ENCODE results near the gene SLC2A13. TPM values are rescaled to one million over a fixed set of nuclear protein-coding genes. Genes with fewer than 3 reads are reported as not detected.

The SLC2A13 gene
- total and polyA plus RNA-seq, 10 of the 15 experiments (the other 5 are each of a cell fraction or from before 2014, with no cell fraction given) = 0.05 to 3.7 (median 0.25) TPM

DNA sequence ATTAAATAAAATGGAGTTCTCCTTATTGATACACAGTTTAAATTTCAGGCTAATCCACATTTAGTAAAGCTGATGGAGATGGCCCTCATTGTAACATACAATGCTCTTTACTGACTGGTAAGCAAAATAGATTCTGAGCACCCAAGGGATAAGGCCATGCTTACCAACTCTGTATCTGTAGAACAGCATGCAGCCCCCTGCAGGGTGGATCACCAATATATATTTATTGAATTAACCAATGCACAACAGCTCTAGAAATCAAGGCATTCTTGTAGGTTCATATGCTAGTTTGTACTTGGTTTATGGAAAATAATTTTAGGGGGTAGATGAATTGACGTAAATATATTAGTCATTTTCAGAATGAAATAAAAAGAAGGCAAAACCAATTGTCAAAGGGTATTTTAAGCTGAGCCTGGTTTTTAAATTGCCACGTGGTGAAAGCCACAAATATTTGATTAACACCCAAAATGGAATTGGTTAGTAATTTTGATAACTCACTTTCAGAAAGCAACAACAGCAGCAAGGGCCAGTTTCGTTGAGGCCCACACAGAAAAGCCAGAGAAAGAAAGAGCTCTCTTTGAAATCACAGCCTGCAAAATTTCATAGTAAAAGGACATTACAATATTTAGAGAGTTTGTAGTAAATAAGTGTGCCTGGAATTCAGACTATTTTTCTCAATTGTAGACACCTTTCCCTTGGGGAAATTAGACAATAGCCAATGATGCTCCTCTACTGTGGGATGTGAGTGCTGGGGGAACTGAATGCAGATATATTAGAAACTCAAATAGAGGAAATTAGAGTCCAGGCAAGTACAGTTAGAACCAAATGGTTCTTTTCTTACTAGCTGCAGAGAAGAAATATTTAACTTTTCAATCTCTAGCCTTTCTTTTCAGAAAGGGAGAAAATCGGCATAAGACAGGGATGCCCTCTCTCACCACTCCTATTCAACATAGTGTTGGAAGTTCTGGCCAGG, 270.1 kb downstream of the SLC2A13 start (continued):
- TF ChIP-seq, protein P1, sequence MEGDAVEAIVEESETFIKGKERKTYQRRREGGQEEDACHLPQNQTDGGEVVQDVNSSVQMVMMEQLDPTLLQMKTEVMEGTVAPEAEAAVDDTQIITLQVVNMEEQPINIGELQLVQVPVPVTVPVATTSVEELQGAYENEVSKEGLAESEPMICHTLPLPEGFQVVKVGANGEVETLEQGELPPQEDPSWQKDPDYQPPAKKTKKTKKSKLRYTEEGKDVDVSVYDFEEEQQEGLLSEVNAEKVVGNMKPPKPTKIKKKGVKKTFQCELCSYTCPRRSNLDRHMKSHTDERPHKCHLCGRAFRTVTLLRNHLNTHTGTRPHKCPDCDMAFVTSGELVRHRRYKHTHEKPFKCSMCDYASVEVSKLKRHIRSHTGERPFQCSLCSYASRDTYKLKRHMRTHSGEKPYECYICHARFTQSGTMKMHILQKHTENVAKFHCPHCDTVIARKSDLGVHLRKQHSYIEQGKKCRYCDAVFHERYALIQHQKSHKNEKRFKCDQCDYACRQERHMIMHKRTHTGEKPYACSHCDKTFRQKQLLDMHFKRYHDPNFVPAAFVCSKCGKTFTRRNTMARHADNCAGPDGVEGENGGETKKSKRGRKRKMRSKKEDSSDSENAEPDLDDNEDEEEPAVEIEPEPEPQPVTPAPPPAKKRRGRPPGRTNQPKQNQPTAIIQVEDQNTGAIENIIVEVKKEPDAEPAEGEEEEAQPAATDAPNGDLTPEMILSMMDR (IDR thresholded peaks at IDR 0.05 in 2 of 3, conservative IDR thresholded peaks at IDR 0.05 in 1 of 3; ENCODE audit: control insufficient read depth in 2 of 3, extremely low read depth in 1 of 3, insufficient read depth in 1 of 3, low read depth in 3 of 3, low read length in 3 of 3) = no peak
- TF ChIP-seq, protein P2, sequence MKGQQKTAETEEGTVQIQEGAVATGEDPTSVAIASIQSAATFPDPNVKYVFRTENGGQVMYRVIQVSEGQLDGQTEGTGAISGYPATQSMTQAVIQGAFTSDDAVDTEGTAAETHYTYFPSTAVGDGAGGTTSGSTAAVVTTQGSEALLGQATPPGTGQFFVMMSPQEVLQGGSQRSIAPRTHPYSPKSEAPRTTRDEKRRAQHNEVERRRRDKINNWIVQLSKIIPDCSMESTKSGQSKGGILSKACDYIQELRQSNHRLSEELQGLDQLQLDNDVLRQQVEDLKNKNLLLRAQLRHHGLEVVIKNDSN (IDR thresholded peaks at IDR 0.05; ENCODE audit: borderline replicate concordance, extremely low read length, insufficient read depth, low read depth, low read length) = no peak
- TF ChIP-seq MYC (IDR thresholded peaks at IDR 0.05; ENCODE audit: insufficient read depth, insufficient read length, insufficient replicate concordance, low read length, severe bottlenecking) (no peak), NFIC (IDR thresholded peaks at IDR 0.05; ENCODE audit: low read depth, low read length) (no peak), ESRRA (IDR thresholded peaks at IDR 0.05; ENCODE audit: low read length) (no peak), SUPT20H (IDR thresholded peaks at IDR 0.05; ENCODE audit: borderline replicate concordance, control insufficient read depth, low read depth, low read length) (no peak), SMAD5 (IDR thresholded peaks at IDR 0.05; ENCODE audit: low read depth) (no peak), TARDBP (IDR thresholded peaks at IDR 0.05; ENCODE audit: borderline replicate concordance) (no peak), EED (IDR thresholded peaks at IDR 0.05; ENCODE audit: low read depth) (no peak), FOS (IDR thresholded peaks at IDR 0.05; ENCODE audit: borderline replicate concordance, extremely low read depth, insufficient read length) (no peak), POU2F2 (IDR thresholded peaks at IDR 0.05; ENCODE audit: borderline replicate concordance, low read depth, low read length) (no peak), POLR2A (IDR thresholded peaks at IDR 0.05; ENCODE audit: low read depth, low read length) (no peak), CEBPB (IDR thresholded peaks at IDR 0.05; ENCODE audit: borderline replicate concordance in 1 of 2, low read depth in 2 of 2, low read length in 2 of 2) (no peak), HDAC6 (IDR thresholded peaks at IDR 0.05; ENCODE audit: unreplicated experiment) (no peak), JUNB (IDR thresholded peaks at IDR 0.05) (no peak), IRF4 (IDR thresholded peaks at IDR 0.05; ENCODE audit: low read depth, low read length) (0 out of 2 replicates have a peak, but pooled peaks have one; percentile 13), SREBF2 (IDR thresholded peaks at IDR 0.05; ENCODE audit: low read length) (no peak), ETV6 (conservative IDR thresholded peaks at IDR 0.05 in 1 of 2, IDR thresholded peaks at IDR 0.05 in 1 of 2; ENCODE audit: borderline replicate concordance in 1 of 2, low read depth in 1 of 2) (no peak), ZBED1 (IDR thresholded peaks at IDR 0.05; ENCODE audit: borderline replicate concordance) (no peak), HCFC1 (IDR thresholded peaks at IDR 0.05; ENCODE audit: low read length) (no peak)
- TF ChIP-seq, protein P3, sequence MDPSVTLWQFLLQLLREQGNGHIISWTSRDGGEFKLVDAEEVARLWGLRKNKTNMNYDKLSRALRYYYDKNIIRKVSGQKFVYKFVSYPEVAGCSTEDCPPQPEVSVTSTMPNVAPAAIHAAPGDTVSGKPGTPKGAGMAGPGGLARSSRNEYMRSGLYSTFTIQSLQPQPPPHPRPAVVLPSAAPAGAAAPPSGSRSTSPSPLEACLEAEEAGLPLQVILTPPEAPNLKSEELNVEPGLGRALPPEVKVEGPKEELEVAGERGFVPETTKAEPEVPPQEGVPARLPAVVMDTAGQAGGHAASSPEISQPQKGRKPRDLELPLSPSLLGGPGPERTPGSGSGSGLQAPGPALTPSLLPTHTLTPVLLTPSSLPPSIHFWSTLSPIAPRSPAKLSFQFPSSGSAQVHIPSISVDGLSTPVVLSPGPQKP (IDR thresholded peaks at IDR 0.05; ENCODE audit: low read depth, low read length) = no peak
- TF ChIP-seq, protein P4, sequence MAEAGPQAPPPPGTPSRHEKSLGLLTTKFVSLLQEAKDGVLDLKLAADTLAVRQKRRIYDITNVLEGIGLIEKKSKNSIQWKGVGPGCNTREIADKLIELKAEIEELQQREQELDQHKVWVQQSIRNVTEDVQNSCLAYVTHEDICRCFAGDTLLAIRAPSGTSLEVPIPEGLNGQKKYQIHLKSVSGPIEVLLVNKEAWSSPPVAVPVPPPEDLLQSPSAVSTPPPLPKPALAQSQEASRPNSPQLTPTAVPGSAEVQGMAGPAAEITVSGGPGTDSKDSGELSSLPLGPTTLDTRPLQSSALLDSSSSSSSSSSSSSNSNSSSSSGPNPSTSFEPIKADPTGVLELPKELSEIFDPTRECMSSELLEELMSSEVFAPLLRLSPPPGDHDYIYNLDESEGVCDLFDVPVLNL (IDR thresholded peaks at IDR 0.05; ENCODE audit: low read depth, low read length) = no peak
- TF ChIP-seq, protein P5, sequence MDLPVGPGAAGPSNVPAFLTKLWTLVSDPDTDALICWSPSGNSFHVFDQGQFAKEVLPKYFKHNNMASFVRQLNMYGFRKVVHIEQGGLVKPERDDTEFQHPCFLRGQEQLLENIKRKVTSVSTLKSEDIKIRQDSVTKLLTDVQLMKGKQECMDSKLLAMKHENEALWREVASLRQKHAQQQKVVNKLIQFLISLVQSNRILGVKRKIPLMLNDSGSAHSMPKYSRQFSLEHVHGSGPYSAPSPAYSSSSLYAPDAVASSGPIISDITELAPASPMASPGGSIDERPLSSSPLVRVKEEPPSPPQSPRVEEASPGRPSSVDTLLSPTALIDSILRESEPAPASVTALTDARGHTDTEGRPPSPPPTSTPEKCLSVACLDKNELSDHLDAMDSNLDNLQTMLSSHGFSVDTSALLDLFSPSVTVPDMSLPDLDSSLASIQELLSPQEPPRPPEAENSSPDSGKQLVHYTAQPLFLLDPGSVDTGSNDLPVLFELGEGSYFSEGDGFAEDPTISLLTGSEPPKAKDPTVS (IDR thresholded peaks at IDR 0.05; ENCODE audit: low read depth, low read length) = no peak

Data from GM12878 (cell line).